ENCODE results near the gene PLAU.
"Not testable (repeated sequence)": the region's sequence is repeated elsewhere in the genome, so short reads cannot be mapped to it uniquely, and the experiment has no call there.

The PLAU gene

GRCh38 chr10:73955719-73956118, 44.8 kb downstream of the PLAU start:
- no peak for DNase-seq

- DNase-seq, result peak; percentile 26
Measured at GRCh38 chr10:73956476-73957359, 45.8 kb downstream of the PLAU start.

GRCh38 chr10:73959484-73960243, 48.7 kb downstream of the PLAU start:
- DNase-seq, result no peak

- DNase-seq, result no peak
Measured at GRCh38 chr10:73962386-73962785, 51.5 kb downstream of the PLAU start.

- DNase-seq, result not testable (repeated sequence)
Measured at GRCh38 chr10:73963533-73963932, 52.6 kb downstream of the PLAU start.

GRCh38 chr10:73964743-73965142, 53.8 kb downstream of the PLAU start:
- no peak for DNase-seq

GRCh38 chr10:73965267-73965889, 54.4 kb downstream of the PLAU start:
- not testable (repeated sequence) for DNase-seq

GRCh38 chr10:73965890-73966768, 55.2 kb downstream of the PLAU start:
- no peak for DNase-seq

GRCh38 chr10:73967022-73967429, 56.1 kb downstream of the PLAU start:
- no peak for DNase-seq
